Epithelial cell of prostate (primary cell): ENCODE results near the gene ACTL8.

Experiments
- DNase-seq: peaks from one replicate; pipeline ENCODE4 v3.0.0-alpha.2; 2011; ENCODE audit warnings: low read depth, low spot score
- H3K27ac ChIP-seq: fragments of 450-650 bp; 2 replicates; pipeline ENCODE4 v1.5.1; 2017; ENCODE audit warnings: mild to moderate bottlenecking

ACTL8 gene

GRCh38 chr1:17765444-17766411, 10.6 kb downstream of the ACTL8 start:
- peak; percentile 44 for DNase-seq
- H3K27ac ChIP-seq, result no peak overlapping the region

GRCh38 chr1:17768651-17769241, 13.6 kb downstream of the ACTL8 start:
- no peak overlapping the region for H3K27ac ChIP-seq
- DNase-seq, result no peak

GRCh38 chr1:17770983-17771382, 15.8 kb downstream of the ACTL8 start:
- H3K27ac ChIP-seq, result no peak overlapping the region
- no peak for DNase-seq

- no peak for DNase-seq
These were observed 17.6 kb downstream of the ACTL8 start for GRCh38 chr1:17772615-17773212.

GRCh38 chr1:17773591-17774326, 18.6 kb downstream of the ACTL8 start:
- H3K27ac ChIP-seq, result no peak overlapping the region
- no peak for DNase-seq

More at GRCh38 chr1:17772615-17773212, 17.6 kb downstream of the ACTL8 start:
- H3K27ac ChIP-seq, result no peak overlapping the region

GRCh38 chr1:17774452-17774851, 19.3 kb downstream of the ACTL8 start:
- no peak for DNase-seq
- no peak overlapping the region for H3K27ac ChIP-seq

GRCh38 chr1:17775796-17776195, 20.7 kb downstream of the ACTL8 start:
- DNase-seq, result no peak
- H3K27ac ChIP-seq, result no peak overlapping the region

- no peak for DNase-seq
- no peak overlapping the region for H3K27ac ChIP-seq
These were observed 21.3 kb downstream of the ACTL8 start for GRCh38 chr1:17776426-17776825.

GRCh38 chr1:17777330-17777729, 22.2 kb downstream of the ACTL8 start:
- H3K27ac ChIP-seq, result no peak overlapping the region

GRCh38 chr1:17777818-17778217, 22.7 kb downstream of the ACTL8 start:
- DNase-seq, result no peak
- H3K27ac ChIP-seq, result no peak overlapping the region

More at GRCh38 chr1:17777330-17777729, 22.2 kb downstream of the ACTL8 start:
- DNase-seq, result no peak

- no peak overlapping the region for H3K27ac ChIP-seq
- no peak for DNase-seq
These were observed 25.8 kb downstream of the ACTL8 start for GRCh38 chr1:17780916-17781315.

- no peak for DNase-seq
- H3K27ac ChIP-seq, result no peak overlapping the region
These were observed 34.8 kb downstream of the ACTL8 start for GRCh38 chr1:17789926-17790325.

- DNase-seq, result no peak
- no peak overlapping the region for H3K27ac ChIP-seq
These were observed 35.4 kb downstream of the ACTL8 start for GRCh38 chr1:17790383-17791054.

- no peak overlapping the region for H3K27ac ChIP-seq
- no peak for DNase-seq
These were observed 35.9 kb downstream of the ACTL8 start for GRCh38 chr1:17791055-17791390.

- H3K27ac ChIP-seq, result no peak overlapping the region
- no peak for DNase-seq
These were observed 36.3 kb downstream of the ACTL8 start for GRCh38 chr1:17791480-17791879.

GRCh38 chr1:17792421-17792820, 37.3 kb downstream of the ACTL8 start:
- DNase-seq, result no peak
- H3K27ac ChIP-seq, result no peak overlapping the region

- H3K27ac ChIP-seq, result no peak overlapping the region
- DNase-seq, result no peak
These were observed 40.1 kb downstream of the ACTL8 start for GRCh38 chr1:17795081-17795809.

GRCh38 chr1:17795836-17796645, 40.9 kb downstream of the ACTL8 start:
- no peak for DNase-seq
- no peak overlapping the region for H3K27ac ChIP-seq

GRCh38 chr1:17797478-17797877, 42.3 kb downstream of the ACTL8 start:
- no peak overlapping the region for H3K27ac ChIP-seq
- DNase-seq, result no peak
